HG03039 (cell line): ENCODE data around the gene TBATA.

Source experiments
- ATAC-seq: cut with Tn5 transposase; IDR thresholded peaks from one replicate; pipeline ENCODE4 v1.9.1; 2021; ENCODE audit warnings: mild to moderate bottlenecking, moderate library complexity; ENCODE audit not compliant: unreplicated experiment

TBATA gene

GRCh38 chr10:70763567-70763966 lies 21.6 kb downstream of the TBATA start:
- no peak for ATAC-seq

DNA sequence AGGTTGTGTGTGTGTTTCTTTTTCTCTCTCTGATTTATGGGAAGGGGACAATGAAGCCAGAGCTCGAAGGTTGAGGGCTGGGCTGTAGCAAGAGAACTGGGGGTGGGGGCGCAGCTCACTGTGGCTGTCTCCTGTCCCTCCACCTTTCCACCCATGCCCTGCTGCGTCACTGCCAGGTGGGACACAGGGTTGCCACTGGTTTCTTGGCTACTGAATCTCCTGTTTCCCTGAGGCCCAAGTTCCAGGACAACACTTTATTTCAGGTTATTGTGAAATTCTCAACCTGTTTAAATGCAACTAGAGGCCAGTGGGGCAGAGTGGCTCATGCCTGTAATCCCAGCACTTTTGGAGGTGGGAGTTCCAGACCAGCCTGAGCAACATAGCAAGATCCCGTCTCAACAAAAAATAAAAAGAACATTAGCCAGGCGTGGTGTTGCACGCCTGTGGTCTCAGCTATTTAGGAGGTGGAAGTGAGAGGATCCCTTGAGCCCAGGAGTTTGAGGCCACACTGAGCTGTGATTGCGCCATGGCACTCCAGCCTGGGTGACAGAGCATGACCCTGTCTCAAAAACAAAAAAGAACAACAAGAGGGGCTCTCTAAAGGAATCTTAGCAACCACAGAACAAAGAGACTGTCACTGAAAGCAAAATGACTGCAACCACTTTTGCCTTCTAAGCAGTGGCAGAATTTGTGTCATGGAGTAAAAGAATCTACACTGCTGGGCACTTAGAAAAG lies 22.6 kb downstream of the TBATA start:
- ATAC-seq, result no peak

DNA sequence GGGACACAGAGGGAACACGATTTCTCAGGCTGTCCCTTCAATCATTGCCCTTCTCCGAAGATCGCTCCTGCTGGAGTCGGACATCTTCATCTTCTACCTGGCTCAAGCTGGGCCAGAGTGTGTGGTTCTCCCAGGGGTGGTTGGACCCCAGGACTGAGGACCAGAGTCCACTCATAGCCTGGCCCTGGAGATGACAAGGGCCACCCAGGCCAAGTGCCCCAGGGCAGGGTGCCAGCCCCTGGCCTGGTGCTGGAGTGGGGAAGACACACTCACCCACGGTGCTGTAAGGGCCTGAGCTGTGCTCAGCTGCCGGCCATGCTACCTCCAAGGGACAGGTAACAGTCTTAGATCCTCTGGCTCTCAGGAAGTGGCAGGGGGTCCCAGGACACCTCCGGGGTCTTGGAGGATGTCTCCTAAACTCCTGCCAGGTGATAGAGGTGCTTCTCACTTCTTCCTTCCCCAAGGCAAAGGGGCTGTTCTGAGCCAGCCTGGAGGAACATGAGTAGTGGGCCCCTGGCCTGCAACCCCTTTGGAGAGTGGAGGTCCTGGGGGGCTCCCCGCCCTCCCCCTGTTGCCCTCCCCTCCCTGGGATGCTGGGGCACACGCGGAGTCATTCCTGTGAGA lies 23.3 kb downstream of the TBATA start:
- no peak for ATAC-seq

GRCh38 chr10:70761031-70761601 lies 24.1 kb downstream of the TBATA start:
- ATAC-seq, result no peak

DNA sequence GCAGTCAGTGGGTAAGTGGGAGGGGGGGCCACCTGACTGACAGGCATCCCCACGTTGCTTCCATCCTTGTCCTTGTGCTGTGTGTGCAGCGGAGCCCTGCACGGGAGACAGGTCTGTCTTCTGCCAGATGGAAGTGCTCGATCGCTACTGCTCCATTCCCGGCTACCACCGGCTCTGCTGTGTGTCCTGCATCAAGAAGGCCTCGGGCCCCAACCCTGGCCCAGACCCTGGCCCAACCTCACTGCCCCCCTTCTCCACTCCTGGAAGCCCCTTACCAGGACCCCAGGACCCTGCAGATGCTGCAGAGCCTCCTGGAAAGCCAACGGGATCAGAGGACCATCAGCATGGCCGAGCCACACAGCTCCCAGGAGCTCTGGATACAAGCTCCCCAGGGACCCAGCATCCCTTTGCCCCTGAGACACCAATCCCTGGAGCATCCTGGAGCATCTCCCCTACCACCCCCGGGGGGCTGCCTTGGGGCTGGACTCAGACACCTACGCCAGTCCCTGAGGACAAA lies 24.8 kb downstream of the TBATA start:
- ATAC-seq, result no peak

- ATAC-seq, result no peak
Observed at GRCh38 chr10:70759781-70760180, 25.4 kb downstream of the TBATA start.

- ATAC-seq, result no peak
Observed at GRCh38 chr10:70758757-70759514, 26.2 kb downstream of the TBATA start.

- ATAC-seq, result no peak
Observed at GRCh38 chr10:70757856-70758255, 27.3 kb downstream of the TBATA start.

DNA sequence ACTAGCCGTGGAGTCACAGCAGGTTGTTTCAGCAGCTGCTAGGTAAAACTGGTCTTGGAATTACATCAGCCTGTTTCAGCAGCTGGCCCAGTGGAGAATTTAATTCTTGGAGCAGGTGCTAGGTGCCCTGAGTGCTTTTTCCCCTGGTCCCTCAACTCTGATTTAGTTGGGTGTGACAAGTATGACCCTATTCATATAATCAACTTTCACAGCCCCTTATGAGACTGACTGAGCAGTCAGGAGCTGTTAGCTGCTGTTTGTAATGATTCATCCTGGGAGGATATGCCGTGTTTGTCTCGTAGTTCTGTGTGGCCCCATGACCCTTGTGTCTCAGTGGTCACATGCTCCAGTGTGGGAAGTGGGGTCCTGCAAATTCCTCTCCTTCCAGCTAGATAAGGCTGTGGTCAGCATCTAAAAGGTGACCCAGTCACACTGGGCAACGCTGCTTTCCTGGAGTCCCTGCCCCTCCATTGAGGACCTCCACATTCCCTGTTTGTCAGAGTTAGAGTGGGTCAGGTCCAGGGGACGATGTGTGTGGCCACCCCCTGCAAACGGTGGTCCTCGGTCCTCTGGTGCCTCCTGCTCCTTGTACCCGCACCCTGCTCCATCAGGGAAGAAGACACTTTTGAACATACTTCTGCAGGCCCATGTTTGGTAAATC lies 28.3 kb downstream of the TBATA start:
- ATAC-seq, result no peak

GRCh38 chr10:70753841-70754621 lies 31.1 kb downstream of the TBATA start:
- no peak for ATAC-seq

- no peak for ATAC-seq
Observed at GRCh38 chr10:70753026-70753663, 32.0 kb downstream of the TBATA start.

- ATAC-seq, result no peak
Observed at GRCh38 chr10:70752571-70752970, 32.6 kb downstream of the TBATA start.

- no peak for ATAC-seq
Observed at GRCh38 chr10:70751991-70752390, 33.2 kb downstream of the TBATA start.

GRCh38 chr10:70751356-70751755 lies 33.8 kb downstream of the TBATA start:
- ATAC-seq, result no peak

- ATAC-seq, result no peak
Observed at GRCh38 chr10:70750156-70750703, 34.9 kb downstream of the TBATA start.

GRCh38 chr10:70749756-70750155 lies 35.4 kb downstream of the TBATA start:
- ATAC-seq, result no peak

DNA sequence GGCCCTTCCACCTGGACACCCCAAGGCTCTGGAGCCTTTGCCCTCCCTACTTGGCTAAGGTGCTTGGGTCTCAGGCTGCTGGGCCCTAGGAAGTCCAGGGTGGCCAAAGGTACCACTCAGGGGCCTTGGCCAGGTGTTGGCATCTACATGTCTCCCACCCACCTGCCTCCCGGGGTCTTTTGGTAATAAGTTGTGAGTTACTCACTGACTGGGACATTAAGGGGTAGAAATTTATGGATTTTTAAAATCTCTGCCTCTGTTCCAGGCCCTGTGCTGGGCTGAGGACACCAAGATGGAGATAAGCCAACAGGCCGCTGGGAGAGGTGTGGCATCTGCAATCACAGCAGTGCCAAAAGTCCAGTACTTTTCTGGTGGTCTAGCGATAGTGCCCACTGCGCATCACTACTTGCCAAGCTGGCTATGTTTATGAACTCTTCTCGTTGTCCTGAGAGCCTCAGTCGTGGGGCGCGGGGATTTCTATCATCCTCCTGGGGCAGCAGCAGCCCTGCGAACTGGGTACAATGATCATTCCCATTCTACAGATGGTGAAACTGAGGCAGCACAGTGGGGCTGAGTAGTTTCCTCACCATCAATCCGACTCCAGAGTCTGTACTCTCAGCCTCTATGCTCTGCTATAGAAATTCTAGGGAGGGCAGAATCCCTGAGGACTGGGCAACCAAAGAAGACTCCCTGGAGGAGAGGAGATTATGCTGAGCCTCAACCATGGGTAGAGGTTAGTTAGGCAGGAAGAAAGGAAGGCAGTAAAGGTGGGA lies 36.2 kb downstream of the TBATA start:
- no peak for ATAC-seq

- ATAC-seq, result no peak
Observed at GRCh38 chr10:70748305-70748704, 36.9 kb downstream of the TBATA start.
